ENCODE results near the gene INO80E.

Gene INO80E

DNA sequence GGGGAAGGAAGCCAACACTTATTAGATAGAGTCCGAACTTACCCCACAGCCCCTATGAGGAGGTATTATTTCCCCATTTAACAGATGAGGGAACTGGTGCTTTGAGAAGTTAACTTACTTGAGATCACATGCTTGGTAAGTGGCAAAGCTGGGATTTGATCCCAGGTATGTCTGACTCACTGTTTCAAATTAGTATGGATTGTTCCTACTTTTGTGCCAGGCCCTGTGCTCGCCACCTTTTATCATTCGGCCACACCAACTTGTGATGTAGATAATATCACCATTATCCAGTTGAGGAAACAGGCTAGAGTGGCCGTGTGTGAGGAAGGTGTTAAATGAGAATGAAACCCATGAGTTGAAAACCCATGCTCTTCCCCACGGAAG is 11.3 kb upstream of the INO80E start:
- no peak for DNase-seq (ENCODE audit: low read depth)
- TF ChIP-seq, protein P1, sequence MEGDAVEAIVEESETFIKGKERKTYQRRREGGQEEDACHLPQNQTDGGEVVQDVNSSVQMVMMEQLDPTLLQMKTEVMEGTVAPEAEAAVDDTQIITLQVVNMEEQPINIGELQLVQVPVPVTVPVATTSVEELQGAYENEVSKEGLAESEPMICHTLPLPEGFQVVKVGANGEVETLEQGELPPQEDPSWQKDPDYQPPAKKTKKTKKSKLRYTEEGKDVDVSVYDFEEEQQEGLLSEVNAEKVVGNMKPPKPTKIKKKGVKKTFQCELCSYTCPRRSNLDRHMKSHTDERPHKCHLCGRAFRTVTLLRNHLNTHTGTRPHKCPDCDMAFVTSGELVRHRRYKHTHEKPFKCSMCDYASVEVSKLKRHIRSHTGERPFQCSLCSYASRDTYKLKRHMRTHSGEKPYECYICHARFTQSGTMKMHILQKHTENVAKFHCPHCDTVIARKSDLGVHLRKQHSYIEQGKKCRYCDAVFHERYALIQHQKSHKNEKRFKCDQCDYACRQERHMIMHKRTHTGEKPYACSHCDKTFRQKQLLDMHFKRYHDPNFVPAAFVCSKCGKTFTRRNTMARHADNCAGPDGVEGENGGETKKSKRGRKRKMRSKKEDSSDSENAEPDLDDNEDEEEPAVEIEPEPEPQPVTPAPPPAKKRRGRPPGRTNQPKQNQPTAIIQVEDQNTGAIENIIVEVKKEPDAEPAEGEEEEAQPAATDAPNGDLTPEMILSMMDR (IDR thresholded peaks at IDR 0.05; ENCODE audit: low read length, missing control alignments), result no peak
- H3K4me3 ChIP-seq (replicated peaks; ENCODE audit: low read depth, low read length), result no peak overlapping the region

DNA sequence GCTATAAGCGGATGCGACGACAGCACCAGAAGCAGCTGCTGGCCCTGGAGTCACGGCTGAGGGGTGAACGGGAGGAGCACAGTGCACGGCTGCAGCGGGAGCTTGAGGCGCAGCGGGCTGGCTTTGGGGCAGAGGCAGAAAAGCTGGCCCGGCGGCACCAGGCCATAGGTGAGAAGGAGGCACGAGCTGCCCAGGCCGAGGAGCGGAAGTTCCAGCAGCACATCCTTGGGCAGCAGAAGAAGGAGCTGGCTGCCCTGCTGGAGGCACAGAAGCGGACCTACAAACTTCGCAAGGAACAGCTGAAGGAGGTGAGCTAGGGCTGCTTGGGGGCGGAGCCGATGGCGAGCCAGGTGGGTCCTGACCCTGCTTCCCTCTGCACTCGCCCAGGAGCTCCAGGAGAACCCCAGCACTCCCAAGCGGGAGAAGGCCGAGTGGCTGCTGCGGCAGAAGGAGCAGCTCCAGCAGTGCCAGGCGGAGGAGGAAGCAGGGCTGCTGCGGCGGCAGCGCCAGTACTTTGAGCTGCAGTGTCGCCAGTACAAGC is 10.7 kb upstream of the INO80E start:
- no peak for DNase-seq (ENCODE audit: low read depth)
- H3K4me3 ChIP-seq (replicated peaks; ENCODE audit: low read depth, low read length), result no peak overlapping the region
- TF ChIP-seq, protein P1 (IDR thresholded peaks at IDR 0.05; ENCODE audit: low read length, missing control alignments), result no peak

DNA sequence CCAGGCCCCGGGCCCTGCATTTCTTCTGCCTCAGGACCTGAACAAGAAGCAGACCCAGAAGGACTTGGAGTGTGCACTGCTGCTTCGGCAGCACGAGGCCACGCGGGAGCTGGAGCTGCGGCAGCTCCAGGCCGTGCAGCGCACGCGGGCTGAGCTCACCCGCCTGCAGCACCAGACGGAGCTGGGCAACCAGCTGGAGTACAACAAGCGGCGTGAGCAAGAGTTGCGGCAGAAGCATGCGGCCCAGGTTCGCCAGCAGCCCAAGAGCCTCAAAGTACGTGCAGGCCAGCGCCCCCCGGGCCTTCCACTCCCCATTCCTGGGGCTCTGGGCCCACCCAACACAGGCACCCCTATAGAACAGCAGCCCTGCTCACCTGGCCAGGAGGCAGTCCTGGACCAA is 9.8 kb upstream of the INO80E start:
- no peak for DNase-seq (ENCODE audit: low read depth)
- no peak overlapping the region for H3K4me3 ChIP-seq (replicated peaks; ENCODE audit: low read depth, low read length)
- TF ChIP-seq, protein P1 (IDR thresholded peaks at IDR 0.05; ENCODE audit: low read length, missing control alignments), result no peak

DNA sequence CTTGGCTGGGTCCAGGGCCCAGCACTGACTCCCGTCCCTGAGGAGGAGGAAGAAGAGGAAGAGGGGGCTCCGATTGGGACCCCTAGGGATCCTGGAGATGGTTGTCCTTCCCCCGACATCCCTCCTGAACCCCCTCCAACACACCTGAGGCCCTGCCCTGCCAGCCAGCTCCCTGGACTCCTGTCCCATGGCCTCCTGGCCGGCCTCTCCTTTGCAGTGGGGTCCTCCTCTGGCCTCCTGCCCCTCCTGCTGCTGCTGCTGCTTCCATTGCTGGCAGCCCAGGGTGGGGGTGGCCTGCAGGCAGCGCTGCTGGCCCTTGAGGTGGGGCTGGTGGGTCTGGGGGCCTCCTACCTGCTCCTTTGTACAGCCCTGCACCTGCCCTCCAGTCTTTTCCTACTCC is 9.1 kb upstream of the INO80E start:
- TF ChIP-seq, protein P1 (IDR thresholded peaks at IDR 0.05; ENCODE audit: low read length, missing control alignments), result no peak
- H3K4me3 ChIP-seq (replicated peaks; ENCODE audit: low read depth, low read length), result no peak overlapping the region
- no peak for DNase-seq (ENCODE audit: low read depth)

DNA sequence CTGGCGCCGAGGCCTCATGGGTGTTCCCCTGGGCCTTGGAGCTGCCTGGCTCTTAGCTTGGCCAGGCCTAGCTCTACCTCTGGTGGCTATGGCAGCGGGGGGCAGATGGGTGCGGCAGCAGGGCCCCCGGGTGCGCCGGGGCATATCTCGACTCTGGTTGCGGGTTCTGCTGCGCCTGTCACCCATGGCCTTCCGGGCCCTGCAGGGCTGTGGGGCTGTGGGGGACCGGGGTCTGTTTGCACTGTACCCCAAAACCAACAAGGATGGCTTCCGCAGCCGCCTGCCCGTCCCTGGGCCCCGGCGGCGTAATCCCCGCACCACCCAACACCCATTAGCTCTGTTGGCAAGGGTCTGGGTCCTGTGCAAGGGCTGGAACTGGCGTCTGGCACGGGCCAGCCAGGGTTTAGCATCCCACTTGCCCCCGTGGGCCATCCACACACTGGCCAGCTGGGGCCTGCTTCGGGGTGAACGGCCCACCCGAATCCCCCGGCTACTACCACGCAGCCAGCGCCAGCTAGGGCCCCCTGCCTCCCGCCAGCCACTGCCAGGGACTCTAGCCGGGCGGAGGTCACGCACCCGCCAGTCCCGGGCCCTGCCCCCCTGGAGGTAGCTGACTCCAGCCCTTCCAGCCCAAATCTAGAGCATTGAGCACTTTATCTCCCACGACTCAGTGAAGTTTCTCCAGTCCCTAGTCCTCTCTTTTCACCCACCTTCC is 8.5 kb upstream of the INO80E start:
- DNase-seq (ENCODE audit: low read depth), result no peak

DNA sequence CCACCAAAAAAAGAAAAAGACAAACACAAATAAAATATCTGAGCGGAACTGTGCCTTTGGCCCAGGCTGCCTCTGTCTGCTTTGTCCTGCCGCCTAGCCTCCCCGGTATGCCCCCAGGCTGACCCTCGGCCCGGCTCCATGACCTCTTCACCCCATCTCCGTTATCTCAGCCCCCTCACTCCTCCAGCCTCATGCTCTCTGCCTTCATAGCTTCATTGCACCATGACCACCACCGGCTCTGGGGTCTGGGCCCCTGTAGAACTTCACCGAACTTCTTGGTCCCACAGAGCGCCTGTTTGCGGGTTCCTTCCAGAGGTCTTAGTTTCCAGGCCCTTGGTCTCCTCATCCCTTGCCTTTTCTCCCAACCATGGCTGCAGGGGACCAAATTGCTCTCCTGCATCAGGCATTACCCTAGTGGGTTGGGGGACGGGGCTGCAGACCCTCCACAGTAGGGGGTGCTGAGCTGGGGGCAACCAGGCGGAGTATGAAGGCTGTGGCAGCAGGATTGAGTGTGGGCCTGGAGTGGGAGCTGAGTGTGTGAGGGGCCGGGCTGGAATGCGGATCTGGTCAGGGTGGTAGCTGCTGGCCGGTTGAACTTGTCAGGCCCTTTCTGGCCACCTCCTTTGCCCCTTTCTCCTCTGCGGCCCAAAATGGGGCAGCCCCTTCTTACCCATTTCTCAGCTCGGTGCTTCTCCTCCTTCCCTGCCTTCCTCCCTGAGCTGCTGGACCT is 7.5 kb upstream of the INO80E start:
- no peak overlapping the region for H3K4me3 ChIP-seq (replicated peaks; ENCODE audit: low read depth, low read length)
- DNase-seq (ENCODE audit: low read depth), result no peak
- TF ChIP-seq, protein P1 (IDR thresholded peaks at IDR 0.05; ENCODE audit: low read length, missing control alignments), result no peak

More for the DNA sequence above, 8.5 kb upstream of the INO80E start:
- TF ChIP-seq, protein P1 (IDR thresholded peaks at IDR 0.05; ENCODE audit: low read length, missing control alignments), result no peak
- no peak overlapping the region for H3K4me3 ChIP-seq (replicated peaks; ENCODE audit: low read depth, low read length)
